Parathyroid adenoma (tissue), 2 donors: ENCODE data around the gene ASB1.
"Not testable (repeated sequence)": the region's sequence is repeated elsewhere in the genome, so short reads cannot be mapped to it uniquely, and the experiment has no call there.

Source experiments
- H2AFZ ChIP-seq: fragments of 300-600 bp; sonication (generic); one replicate; pipeline ENCODE4 v1.7.0; 2017; ENCODE audit warnings: antibody characterized with exemption, mild to moderate bottlenecking
- H3K27ac ChIP-seq: fragments of 300-600 bp; sonication (generic); one replicate; pipeline ENCODE4 v1.7.0; 2017
- H3K27me3 ChIP-seq: fragments of 300-600 bp; sonication (generic); one replicate; pipeline ENCODE4 v1.7.0; 2017; ENCODE audit warnings: low read length; ENCODE audit not compliant: control insufficient read depth, insufficient read depth
- H3K36me3 ChIP-seq: fragments of 300-600 bp; sonication (generic); one replicate; pipeline ENCODE4 v1.7.0; 2017; ENCODE audit warnings: low read length; ENCODE audit not compliant: control insufficient read depth, insufficient read depth
- H3K4me1 ChIP-seq: fragments of 300-600 bp; sonication (generic); one replicate; pipeline ENCODE4 v1.7.0; 2017; ENCODE audit warnings: control low read depth
- H3K4me2 ChIP-seq: fragments of 300-600 bp; sonication (generic); one replicate; pipeline ENCODE4 v1.7.0; 2017; ENCODE audit warnings: low read length
- H3K4me3 ChIP-seq: fragments of 300-600 bp; sonication (generic); one replicate; pipeline ENCODE4 v1.7.0; 2017; ENCODE audit warnings: low read depth, low read length
- H3K79me2 ChIP-seq: fragments of 300-600 bp; sonication (generic); one replicate; pipeline ENCODE4 v1.7.0; 2017; ENCODE audit warnings: control low read depth
- H3K9ac ChIP-seq: fragments of 300-600 bp; sonication (generic); one replicate; pipeline ENCODE4 v1.7.0; 2017; ENCODE audit warnings: mild to moderate bottlenecking
- H3K9me3 ChIP-seq: fragments of 300-600 bp; sonication (generic); one replicate; pipeline ENCODE4 v1.7.0; 2017; ENCODE audit warnings: low read length; ENCODE audit not compliant: control insufficient read depth
- TF ChIP-seq, protein P1 (sequence below): fragments of 300-600 bp; sonication (generic); IDR thresholded peaks from one replicate; pipeline ENCODE4 v1.7.0; 2017; ENCODE audit warnings: antibody characterized with exemption, mild to moderate bottlenecking
- donor health status: primary hyperparathyroidism.

ASB1 gene

DNA sequence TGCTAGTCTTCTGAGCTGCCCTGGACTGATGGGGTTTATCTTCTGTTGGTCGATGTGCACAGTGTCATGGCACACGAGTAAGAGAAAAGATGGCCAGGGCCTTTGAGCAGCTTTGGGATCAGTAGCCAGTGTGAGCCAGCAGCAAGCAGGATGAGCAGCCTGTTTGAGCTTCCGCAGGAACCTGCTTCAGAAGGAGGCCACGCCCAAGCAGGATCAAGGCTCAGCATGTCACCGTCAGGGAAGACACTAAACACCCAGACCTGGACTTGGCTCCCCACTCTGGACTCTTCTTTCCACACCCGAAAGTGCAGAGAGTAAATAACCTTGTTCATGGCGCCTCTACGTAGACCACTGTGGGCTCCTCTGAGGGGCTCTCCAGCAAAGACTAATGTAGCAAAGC lies 25.2 kb upstream of the ASB1 start:
- Histone ChIP-seq H3K9me3 (no peaks in the 10 kb centered on the region), H3K79me2 (no peaks in the 10 kb centered on the region)

DNA sequence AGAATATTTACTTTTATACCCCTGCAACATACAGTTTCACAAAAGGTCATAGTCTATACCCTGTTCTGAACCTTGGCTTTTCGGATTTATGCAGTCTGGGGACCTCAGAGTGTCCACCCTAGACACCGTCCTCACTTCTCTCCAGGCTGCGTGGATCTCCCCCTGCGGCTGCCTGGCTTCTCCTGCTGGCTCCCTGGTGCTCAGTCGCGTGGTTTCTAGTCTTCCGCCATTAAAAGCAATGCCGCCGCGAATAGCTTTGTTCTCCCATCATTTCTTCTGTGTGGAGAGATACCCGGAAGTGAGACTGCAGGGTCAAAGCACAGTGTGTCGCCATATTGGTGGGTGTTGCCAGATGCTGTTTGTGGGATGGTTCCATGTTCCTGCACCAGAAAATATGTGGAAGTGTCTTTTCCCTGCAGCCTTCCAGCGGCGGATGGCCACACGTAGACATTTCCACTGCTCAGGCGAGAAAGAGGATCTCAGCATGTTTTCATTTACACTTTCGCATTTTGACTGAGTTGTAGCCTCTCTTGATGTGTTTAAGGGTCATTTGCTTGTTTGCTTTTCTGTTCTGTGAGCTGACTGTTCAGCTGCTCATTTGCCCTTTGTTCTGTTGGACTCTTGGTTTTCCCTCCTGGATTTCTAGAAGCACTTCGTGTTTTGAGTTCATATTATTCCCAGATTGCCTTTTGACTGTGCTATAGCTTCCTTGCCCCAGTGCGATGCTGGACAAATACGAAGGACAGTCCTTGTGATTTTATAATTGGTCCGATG lies 22.9 kb upstream of the ASB1 start:
- Histone ChIP-seq H3K36me3 (no peaks in the 10 kb centered on the region), H3K4me2 (no peak overlapping the region), H3K4me1 (no peaks in the 10 kb centered on the region), H3K27me3 (no peaks in the 10 kb centered on the region), H3K79me2 (no peaks in the 10 kb centered on the region), H3K9me3 (no peaks in the 10 kb centered on the region), H3K27ac (no peak overlapping the region), H3K9ac (no peak overlapping the region), H3K4me3 (no peak overlapping the region), H2AFZ (no peak overlapping the region)
- TF ChIP-seq, protein P1, sequence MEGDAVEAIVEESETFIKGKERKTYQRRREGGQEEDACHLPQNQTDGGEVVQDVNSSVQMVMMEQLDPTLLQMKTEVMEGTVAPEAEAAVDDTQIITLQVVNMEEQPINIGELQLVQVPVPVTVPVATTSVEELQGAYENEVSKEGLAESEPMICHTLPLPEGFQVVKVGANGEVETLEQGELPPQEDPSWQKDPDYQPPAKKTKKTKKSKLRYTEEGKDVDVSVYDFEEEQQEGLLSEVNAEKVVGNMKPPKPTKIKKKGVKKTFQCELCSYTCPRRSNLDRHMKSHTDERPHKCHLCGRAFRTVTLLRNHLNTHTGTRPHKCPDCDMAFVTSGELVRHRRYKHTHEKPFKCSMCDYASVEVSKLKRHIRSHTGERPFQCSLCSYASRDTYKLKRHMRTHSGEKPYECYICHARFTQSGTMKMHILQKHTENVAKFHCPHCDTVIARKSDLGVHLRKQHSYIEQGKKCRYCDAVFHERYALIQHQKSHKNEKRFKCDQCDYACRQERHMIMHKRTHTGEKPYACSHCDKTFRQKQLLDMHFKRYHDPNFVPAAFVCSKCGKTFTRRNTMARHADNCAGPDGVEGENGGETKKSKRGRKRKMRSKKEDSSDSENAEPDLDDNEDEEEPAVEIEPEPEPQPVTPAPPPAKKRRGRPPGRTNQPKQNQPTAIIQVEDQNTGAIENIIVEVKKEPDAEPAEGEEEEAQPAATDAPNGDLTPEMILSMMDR = no peak

More for the DNA sequence above, 25.2 kb upstream of the ASB1 start:
- H3K4me2 ChIP-seq = no peak overlapping the region
- TF ChIP-seq, protein P1 = no peak
- H3K4me3 ChIP-seq = no peak overlapping the region
- no peak overlapping the region for H3K9ac ChIP-seq
- H3K4me1 ChIP-seq = no peaks in the 10 kb centered on the region
- H3K36me3 ChIP-seq = no peaks in the 10 kb centered on the region
- no peaks in the 10 kb centered on the region for H3K27me3 ChIP-seq
- no peak overlapping the region for H3K27ac ChIP-seq
- no peak overlapping the region for H2AFZ ChIP-seq

DNA sequence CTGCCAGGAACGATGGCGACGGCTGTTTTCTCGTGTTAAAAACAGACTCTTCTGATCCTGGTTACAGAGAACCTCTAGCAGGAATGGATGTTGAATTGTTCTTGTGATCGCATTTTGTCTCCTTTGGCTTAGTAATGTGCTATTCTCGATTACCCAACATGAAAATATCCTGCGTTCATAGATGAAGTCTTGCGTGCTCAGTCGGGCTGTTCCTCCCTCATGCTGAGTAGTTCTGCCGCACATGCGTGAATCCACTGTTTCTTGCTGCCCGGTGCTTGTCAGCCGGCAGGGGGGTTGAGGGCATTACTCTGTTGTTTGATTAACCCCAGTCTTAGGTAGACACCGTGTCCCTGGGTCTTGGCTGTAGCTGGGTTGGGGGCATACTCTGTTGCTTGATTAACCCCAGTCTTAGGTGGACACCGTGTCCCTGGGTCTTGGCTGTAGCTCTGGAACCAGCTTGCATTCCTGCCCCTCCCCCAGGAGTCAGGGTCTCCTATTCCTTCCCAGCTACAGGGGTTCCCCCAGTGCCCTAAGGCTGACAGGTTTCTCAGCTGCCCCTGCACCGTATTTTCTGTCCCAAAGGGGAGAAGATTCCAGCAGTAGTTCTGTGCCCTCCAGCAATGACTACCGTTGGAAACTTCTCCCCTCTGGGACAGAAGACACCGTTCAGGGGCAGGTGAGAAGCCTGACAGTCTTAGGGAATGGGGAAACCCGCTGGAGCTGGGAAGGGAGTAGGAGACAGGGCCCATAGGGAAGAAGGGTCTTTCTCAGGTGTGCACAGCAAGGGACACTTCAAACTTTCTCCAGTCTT lies 22.1 kb upstream of the ASB1 start:
- Histone ChIP-seq H2AFZ (no peak overlapping the region), H3K4me2 (no peak overlapping the region), H3K4me1 (no peaks in the 10 kb centered on the region), H3K27me3 (no peaks in the 10 kb centered on the region), H3K4me3 (no peak overlapping the region), H3K27ac (no peak overlapping the region), H3K79me2 (no peaks in the 10 kb centered on the region), H3K9ac (no peak overlapping the region), H3K36me3 (no peaks in the 10 kb centered on the region), H3K9me3 (no peaks in the 10 kb centered on the region)
- TF ChIP-seq, protein P1 = no peak

GRCh38 chr2:238405217-238405555 lies 21.5 kb upstream of the ASB1 start:
- not testable (repeated sequence) for H3K4me2 ChIP-seq, H3K79me2 ChIP-seq, H3K27ac ChIP-seq, H3K27me3 ChIP-seq, H3K4me3 ChIP-seq, H2AFZ ChIP-seq, H3K9me3 ChIP-seq, H3K4me1 ChIP-seq, H3K36me3 ChIP-seq, H3K9ac ChIP-seq

- Histone ChIP-seq H3K36me3 (no peaks in the 10 kb centered on the region), H3K27ac (no peak overlapping the region), H3K9ac (no peak overlapping the region), H3K79me2 (no peaks in the 10 kb centered on the region), H2AFZ (no peak overlapping the region), H3K27me3 (no peaks in the 10 kb centered on the region), H3K4me2 (no peak overlapping the region), H3K4me1 (no peaks in the 10 kb centered on the region), H3K4me3 (no peak overlapping the region), H3K9me3 (no peaks in the 10 kb centered on the region)
- TF ChIP-seq, protein P1 = no peak
Observed at GRCh38 chr2:238406221-238406997, 20.3 kb upstream of the ASB1 start.
